ENCODE results near the gene HIP1R. TPM values are rescaled to one million over a fixed set of nuclear protein-coding genes. Genes with fewer than 3 reads are reported as not detected.

The HIP1R gene
- polyA plus RNA-seq, 2 of the 4 experiments (the other 2 are of a cell fraction): 9.0 to 10.6 TPM

DNA sequence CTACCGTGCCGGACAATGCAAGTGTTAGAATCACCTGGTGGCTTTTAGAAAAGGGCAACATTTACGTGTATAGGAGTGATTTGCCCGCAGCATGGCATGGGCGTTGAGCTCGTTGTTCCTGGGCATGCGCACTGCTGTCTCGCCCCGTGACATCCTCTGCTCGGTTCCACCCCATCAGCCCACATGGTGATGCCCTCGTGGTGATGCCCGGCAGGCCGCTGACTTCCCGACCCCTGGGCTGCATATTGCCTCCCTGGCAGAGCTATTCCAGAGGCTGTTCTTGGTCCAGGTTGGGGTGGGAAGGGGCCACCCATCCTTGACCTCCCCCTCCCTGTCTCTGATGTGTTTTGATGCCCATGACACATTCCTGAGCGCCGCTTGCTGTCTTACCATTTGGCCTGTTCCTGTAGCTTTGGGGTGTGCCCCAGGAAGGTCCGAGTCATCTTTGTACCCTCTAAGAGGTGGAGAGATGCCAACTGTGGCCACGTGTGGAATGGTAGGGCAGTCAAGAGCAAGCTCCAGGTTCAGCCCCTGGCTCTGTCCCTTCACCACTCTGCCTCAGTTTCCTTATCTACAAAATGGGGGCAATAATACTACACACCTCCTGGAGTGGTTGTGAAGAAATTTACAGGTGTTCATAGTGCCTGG lies 4.8 kb downstream of the HIP1R start:
- FAIRE-seq: no peak
- Histone ChIP-seq H3K27ac (0 out of 6 replicates have a peak overlapping the region, but pooled peaks of 1 of the 2 experiments have one; percentile 60), H3K4me2 (no peak overlapping the region), H3K9me3 (no peaks in the 10 kb centered on the region), H3K4me1 (peaks cover 39% of the 10 kb centered on the region), H3K4me3 (no peak overlapping the region)
- CTCF ChIA-PET: interaction anchor here (0.8 to 1.4 kb wide), 5 partner anchors 10 to 40 kb away, joined by 3 to 7 read pairs (median 3); no protein-coding TSS in a partner anchor
- 88% methylated on average over 18 of the region's 18 CpGs for WGBS (ENCODE audit: missing lambda C conversion rate)
- no peak for DNase-seq (ENCODE audit: low read depth in 1 of 2, low spot score in 1 of 2)
- TF ChIP-seq JUN (IDR thresholded peaks at IDR 0.05) (no peak), FOSL2 (IDR thresholded peaks at IDR 0.05) (no peak), FOSL2 (CRISPR knock-in tag; IDR thresholded peaks at IDR 0.05) (no peak), TFCP2L1 (CRISPR knock-in tag; IDR thresholded peaks at IDR 0.05) (no peak), ESRRA (IDR thresholded peaks at IDR 0.05; ENCODE audit: borderline replicate concordance, low read length) (no peak), RNF2 (IDR thresholded peaks at IDR 0.05; ENCODE audit: borderline replicate concordance, low read depth) (no peak), HEYL (CRISPR knock-in tag; IDR thresholded peaks at IDR 0.05) (no peak), FOSB (CRISPR knock-in tag; IDR thresholded peaks at IDR 0.05) (no peak)
- TF ChIP-seq, protein P1, sequence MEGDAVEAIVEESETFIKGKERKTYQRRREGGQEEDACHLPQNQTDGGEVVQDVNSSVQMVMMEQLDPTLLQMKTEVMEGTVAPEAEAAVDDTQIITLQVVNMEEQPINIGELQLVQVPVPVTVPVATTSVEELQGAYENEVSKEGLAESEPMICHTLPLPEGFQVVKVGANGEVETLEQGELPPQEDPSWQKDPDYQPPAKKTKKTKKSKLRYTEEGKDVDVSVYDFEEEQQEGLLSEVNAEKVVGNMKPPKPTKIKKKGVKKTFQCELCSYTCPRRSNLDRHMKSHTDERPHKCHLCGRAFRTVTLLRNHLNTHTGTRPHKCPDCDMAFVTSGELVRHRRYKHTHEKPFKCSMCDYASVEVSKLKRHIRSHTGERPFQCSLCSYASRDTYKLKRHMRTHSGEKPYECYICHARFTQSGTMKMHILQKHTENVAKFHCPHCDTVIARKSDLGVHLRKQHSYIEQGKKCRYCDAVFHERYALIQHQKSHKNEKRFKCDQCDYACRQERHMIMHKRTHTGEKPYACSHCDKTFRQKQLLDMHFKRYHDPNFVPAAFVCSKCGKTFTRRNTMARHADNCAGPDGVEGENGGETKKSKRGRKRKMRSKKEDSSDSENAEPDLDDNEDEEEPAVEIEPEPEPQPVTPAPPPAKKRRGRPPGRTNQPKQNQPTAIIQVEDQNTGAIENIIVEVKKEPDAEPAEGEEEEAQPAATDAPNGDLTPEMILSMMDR (IDR thresholded peaks at IDR 0.05): no peak
- TF ChIP-seq, protein P2, sequence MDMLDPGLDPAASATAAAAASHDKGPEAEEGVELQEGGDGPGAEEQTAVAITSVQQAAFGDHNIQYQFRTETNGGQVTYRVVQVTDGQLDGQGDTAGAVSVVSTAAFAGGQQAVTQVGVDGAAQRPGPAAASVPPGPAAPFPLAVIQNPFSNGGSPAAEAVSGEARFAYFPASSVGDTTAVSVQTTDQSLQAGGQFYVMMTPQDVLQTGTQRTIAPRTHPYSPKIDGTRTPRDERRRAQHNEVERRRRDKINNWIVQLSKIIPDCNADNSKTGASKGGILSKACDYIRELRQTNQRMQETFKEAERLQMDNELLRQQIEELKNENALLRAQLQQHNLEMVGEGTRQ (IDR thresholded peaks at IDR 0.05): no peak
- TF ChIP-seq, protein P3, sequence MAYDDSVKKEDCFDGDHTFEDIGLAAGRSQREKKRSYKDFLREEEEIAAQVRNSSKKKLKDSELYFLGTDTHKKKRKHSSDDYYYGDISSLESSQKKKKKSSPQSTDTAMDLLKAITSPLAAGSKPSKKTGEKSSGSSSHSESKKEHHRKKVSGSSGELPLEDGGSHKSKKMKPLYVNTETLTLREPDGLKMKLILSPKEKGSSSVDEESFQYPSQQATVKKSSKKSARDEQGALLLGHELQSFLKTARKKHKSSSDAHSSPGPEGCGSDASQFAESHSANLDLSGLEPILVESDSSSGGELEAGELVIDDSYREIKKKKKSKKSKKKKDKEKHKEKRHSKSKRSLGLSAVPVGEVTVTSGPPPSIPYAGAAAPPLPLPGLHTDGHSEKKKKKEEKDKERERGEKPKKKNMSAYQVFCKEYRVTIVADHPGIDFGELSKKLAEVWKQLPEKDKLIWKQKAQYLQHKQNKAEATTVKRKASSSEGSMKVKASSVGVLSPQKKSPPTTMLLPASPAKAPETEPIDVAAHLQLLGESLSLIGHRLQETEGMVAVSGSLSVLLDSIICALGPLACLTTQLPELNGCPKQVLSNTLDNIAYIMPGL (CRISPR knock-in tag; IDR thresholded peaks at IDR 0.05; ENCODE audit: borderline replicate concordance): no peak
- TF ChIP-seq, protein P4, sequence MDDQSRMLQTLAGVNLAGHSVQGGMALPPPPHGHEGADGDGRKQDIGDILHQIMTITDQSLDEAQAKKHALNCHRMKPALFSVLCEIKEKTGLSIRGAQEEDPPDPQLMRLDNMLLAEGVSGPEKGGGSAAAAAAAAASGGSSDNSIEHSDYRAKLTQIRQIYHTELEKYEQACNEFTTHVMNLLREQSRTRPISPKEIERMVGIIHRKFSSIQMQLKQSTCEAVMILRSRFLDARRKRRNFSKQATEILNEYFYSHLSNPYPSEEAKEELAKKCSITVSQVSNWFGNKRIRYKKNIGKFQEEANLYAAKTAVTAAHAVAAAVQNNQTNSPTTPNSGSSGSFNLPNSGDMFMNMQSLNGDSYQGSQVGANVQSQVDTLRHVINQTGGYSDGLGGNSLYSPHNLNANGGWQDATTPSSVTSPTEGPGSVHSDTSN (IDR thresholded peaks at IDR 0.05): no peak
- TF ChIP-seq, protein P5, sequence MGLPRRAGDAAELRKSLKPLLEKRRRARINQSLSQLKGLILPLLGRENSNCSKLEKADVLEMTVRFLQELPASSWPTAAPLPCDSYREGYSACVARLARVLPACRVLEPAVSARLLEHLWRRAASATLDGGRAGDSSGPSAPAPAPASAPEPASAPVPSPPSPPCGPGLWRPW (IDR thresholded peaks at IDR 0.05): no peak
- ATAC-seq: no peak
- POLR2A ChIA-PET: no interaction called here

DNA sequence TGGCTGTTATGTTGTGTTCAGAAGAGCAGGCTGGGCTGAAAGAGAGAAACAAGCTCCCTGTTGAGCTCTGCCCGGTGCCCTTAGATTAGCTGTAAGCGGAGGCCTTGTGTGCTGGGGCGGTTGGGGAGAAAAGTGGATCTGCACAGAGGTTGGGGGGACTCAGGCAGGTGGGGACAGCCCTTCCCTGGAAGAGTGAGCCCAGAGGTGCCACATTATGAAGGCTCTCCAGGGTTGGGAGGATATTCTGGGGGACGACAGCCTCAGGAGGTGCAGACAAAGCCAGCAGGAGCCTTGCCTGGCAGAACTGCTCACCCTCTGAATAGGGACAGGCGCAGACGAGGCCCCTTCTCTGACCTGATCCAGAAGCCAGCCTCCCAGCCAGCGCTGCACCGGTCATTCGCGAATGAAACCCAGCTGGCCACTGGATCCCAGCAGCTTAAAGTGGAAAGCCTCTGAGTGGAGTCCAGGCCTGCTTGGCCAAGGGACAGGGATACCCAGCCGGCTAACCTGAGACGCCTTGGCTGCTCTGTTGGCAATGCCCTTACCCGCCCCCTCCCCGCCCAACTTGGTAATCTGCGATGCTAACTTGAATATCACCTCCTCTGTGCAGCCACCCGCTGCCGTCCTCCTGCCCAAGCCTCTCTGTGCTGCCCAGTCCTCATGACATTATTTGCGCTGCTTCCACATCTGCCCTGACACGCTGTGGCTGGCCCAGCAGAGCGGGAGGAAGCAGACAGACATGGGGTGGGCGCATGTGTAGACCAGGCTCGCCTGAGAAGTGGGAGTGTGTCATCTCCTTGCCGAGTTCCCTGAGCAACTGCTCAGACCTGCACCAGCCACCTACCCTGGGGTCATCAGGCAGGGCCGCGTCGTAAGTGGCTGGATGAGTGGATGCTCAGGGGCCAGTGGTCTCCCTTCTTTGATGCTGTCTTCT lies 5.6 kb downstream of the HIP1R start:
- Histone ChIP-seq H3K4me2 (peak overlapping the region; percentile 51), H3K27ac (peak overlapping the region in 1 of 2 experiments; percentile 60; a peak in 3 of 6 replicates), H3K9me3 (no peaks in the 10 kb centered on the region), H3K4me1 (peaks cover 39% of the 10 kb centered on the region), H3K4me3 (no peak overlapping the region)
- no peak for DNase-seq (ENCODE audit: low read depth in 1 of 2, low spot score in 1 of 2)
- peak in 1 of 2 experiments; percentile 23; a peak in 3 of 6 replicates for ATAC-seq
- POLR2A ChIA-PET: interaction anchor here (0.5 kb wide), 1 partner anchor 524 kb away, joined by 3 read pairs; no protein-coding TSS in a partner anchor
- CTCF ChIA-PET: interaction anchor here (0.8 to 9.2 kb wide), 7 partner anchors 11 to 47 kb away, joined by 3 to 95 read pairs (median 4); no protein-coding TSS in a partner anchor
- WGBS (ENCODE audit: missing lambda C conversion rate): 85% methylated on average over 25 of the region's 26 CpGs
- FAIRE-seq: no peak
- TF ChIP-seq, protein P6, sequence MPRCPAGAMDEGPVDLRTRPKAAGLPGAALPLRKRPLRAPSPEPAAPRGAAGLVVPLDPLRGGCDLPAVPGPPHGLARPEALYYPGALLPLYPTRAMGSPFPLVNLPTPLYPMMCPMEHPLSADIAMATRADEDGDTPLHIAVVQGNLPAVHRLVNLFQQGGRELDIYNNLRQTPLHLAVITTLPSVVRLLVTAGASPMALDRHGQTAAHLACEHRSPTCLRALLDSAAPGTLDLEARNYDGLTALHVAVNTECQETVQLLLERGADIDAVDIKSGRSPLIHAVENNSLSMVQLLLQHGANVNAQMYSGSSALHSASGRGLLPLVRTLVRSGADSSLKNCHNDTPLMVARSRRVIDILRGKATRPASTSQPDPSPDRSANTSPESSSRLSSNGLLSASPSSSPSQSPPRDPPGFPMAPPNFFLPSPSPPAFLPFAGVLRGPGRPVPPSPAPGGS (IDR thresholded peaks at IDR 0.05): no peak
- no peak for TF ChIP-seq RARB (CRISPR knock-in tag; IDR thresholded peaks at IDR 0.05)
- TF ChIP-seq CBX2 (IDR thresholded peaks at IDR 0.05; ENCODE audit: borderline replicate concordance, low read depth): no peak
- TF ChIP-seq PHF8 (IDR thresholded peaks at IDR 0.05; ENCODE audit: borderline replicate concordance, low read depth): no peak
- no peak for TF ChIP-seq KDM1A (IDR thresholded peaks at IDR 0.05; ENCODE audit: low read depth)
- TF ChIP-seq, protein P3 (CRISPR knock-in tag; IDR thresholded peaks at IDR 0.05; ENCODE audit: borderline replicate concordance): no peak
- TF ChIP-seq RAD21 (conservative IDR thresholded peaks at IDR 0.05 in 1 of 2, IDR thresholded peaks at IDR 0.05 in 1 of 2): no peak
- TF ChIP-seq, protein P7, sequence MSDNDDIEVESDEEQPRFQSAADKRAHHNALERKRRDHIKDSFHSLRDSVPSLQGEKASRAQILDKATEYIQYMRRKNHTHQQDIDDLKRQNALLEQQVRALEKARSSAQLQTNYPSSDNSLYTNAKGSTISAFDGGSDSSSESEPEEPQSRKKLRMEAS (IDR thresholded peaks at IDR 0.05): no peak
- no peak for TF ChIP-seq RFX5 (IDR thresholded peaks at IDR 0.05)
- TF ChIP-seq ZFP36 (IDR thresholded peaks at IDR 0.05; ENCODE audit: borderline replicate concordance, partially characterized antibody): no peak
- TF ChIP-seq ZNF302 (CRISPR knock-in tag; IDR thresholded peaks at IDR 0.05): no peak
- TF ChIP-seq JUNB (IDR thresholded peaks at IDR 0.05): no peak

Measured in A549 (cell line).